GM12878 (cell line): ENCODE results near the gene QRFP. TPM values are rescaled to one million over a fixed set of nuclear protein-coding genes. Genes with fewer than 3 reads are reported as not detected.

Experiments used
- ATAC-seq: fragments of 200-7000 bp; cut with Tn5 transposase; 3 replicates; pipeline ENCODE4 v1.9.1; 2020; ENCODE audit warnings: mild to moderate bottlenecking, moderate library complexity
- BruUV-seq: library from RNA; stranded (reverse); fragments of 400-500 nt; replicated peaks from 2 replicates; lab custom pipeline; 2021; lab: Mats Ljungman, UMichigan
- CTCF ChIA-PET: fragments of 300-600 bp; sonication (Branson Sonifier 250); formaldehyde crosslinking; extraction: SDS; loops from one replicate; lab custom pipeline; 2021; ENCODE audit warnings: inconsistent platforms; lab: Yijun Ruan, JAX
- POLR2A ChIA-PET: fragments of 350-600 bp; formaldehyde crosslinking; extraction: SDS; loops from one replicate; lab custom pipeline; 2021; ENCODE audit warnings: inconsistent platforms; lab: Charles Lee
- RAD21 ChIA-PET: fragments of 300-600 bp; sonication (Branson Sonifier 250); formaldehyde crosslinking; loops from one replicate; lab custom pipeline; 2023; ENCODE audit warnings: antibody characterized with exemption; ENCODE audit not compliant: unreplicated experiment; lab: Charles Lee
- SMC1A ChIA-PET: fragments of 300-600 bp; sonication (Branson Sonifier 250); formaldehyde crosslinking; loops from one replicate; lab custom pipeline; 2023; ENCODE audit not compliant: unreplicated experiment, uncharacterized antibody; lab: Charles Lee
- DNase-seq: peaks from one replicate; pipeline ENCODE4 v3.0.0-alpha.2; 2011; ENCODE audit warnings: low read depth, low spot score
- FAIRE-seq: peaks from 3 replicates; lab custom pipeline; 2011; peaks lifted over from hg19 to GRCh38; lab: Jason Lieb, UNC
- H2AFZ ChIP-seq: 2 replicates; pipeline ENCODE4 v1.6.0; 2011; ENCODE audit warnings: low read depth, low read length, control low read depth; ENCODE audit not compliant: control insufficient read depth
- H3K27ac ChIP-seq: 2 replicates; pipeline ENCODE4 v1.5.1; 2011; ENCODE audit warnings: control low read depth; ENCODE audit not compliant: control insufficient read depth, insufficient read depth
- H3K27me3 ChIP-seq, 2 experiments: replicated peaks in 1 of 2; 2 replicates each; pipeline versions ENCODE4 v1.6.0 to v1.6.1; 2011; ENCODE audit warnings: low read length in 1 of 2; ENCODE audit not compliant: control insufficient read depth in 2 of 2, insufficient read depth in 2 of 2
- H3K36me3 ChIP-seq, 2 experiments: 2 replicates each; pipeline ENCODE4 v1.5.1; 2011; ENCODE audit warnings: low read length in 1 of 2; ENCODE audit not compliant: control insufficient read depth in 2 of 2, insufficient read depth in 2 of 2
- H3K4me1 ChIP-seq: 2 replicates; pipeline ENCODE4 v1.6.1; 2011; ENCODE audit warnings: mild to moderate bottlenecking, low read length, moderate library complexity, mixed read lengths; ENCODE audit not compliant: control insufficient read depth, insufficient read depth
- H3K4me2 ChIP-seq: 2 replicates; pipeline ENCODE4 v1.6.0; 2011; ENCODE audit warnings: control low read depth; ENCODE audit not compliant: control insufficient read depth, insufficient read depth
- H3K4me3 ChIP-seq: fragments of 200-600 bp; sonication (generic); 2 replicates; pipeline ENCODE4 v1.5.1; 2016
- H3K79me2 ChIP-seq: 2 replicates; pipeline ENCODE4 v1.6.0; 2011; ENCODE audit warnings: low read length; ENCODE audit not compliant: control insufficient read depth, insufficient read depth
- H3K9ac ChIP-seq: 2 replicates; pipeline ENCODE4 v1.8.0; 2011; ENCODE audit warnings: low read length, control low read depth, mixed read lengths; ENCODE audit not compliant: control insufficient read depth, insufficient read depth
- H3K9me3 ChIP-seq: replicated peaks from 3 replicates; pipeline ENCODE4 v1.5.1; 2011; ENCODE audit warnings: mild to moderate bottlenecking, low read length; ENCODE audit not compliant: control insufficient read depth, insufficient read depth
- H4K20me1 ChIP-seq: 2 replicates; pipeline ENCODE4 v1.6.0; 2011; ENCODE audit not compliant: control insufficient read depth, insufficient read depth
- BCLAF1 ChIP-seq: fragments of 450-650 bp; IDR thresholded peaks from 2 replicates; pipeline ENCODE4 v1.6.1; 2017; ENCODE audit warnings: antibody characterized with exemption, mild to moderate bottlenecking, moderate library complexity
- EP300 ChIP-seq, 2 experiments: fragments of 150-350 bp in 1 of 2; IDR thresholded peaks; 2 replicates each; pipeline ENCODE4 v1.6.1; 2011 to 2012; ENCODE audit warnings: low read depth in 2 of 2, low read length in 2 of 2, borderline replicate concordance in 1 of 2, improper control_type of control experiment in 1 of 2, inconsistent platforms in 1 of 2; ENCODE audit not compliant: control insufficient read depth in 1 of 2
- FOXK2 ChIP-seq: fragments of 450-650 bp; IDR thresholded peaks from 2 replicates; pipeline ENCODE4 v1.6.1; 2017; ENCODE audit warnings: mild to moderate bottlenecking, moderate library complexity
- GATAD2B ChIP-seq: fragments of 450-650 bp; conservative IDR thresholded peaks from 2 replicates; pipeline ENCODE4 v1.6.1; 2017; ENCODE audit warnings: low read depth, mild to moderate bottlenecking, moderate library complexity
- HDAC2 ChIP-seq: fragments of 200-600 bp; sonication (generic); IDR thresholded peaks from 2 replicates; pipeline ENCODE4 v1.6.1; 2017
- MLLT1 ChIP-seq: fragments of 450-650 bp; IDR thresholded peaks from 2 replicates; pipeline ENCODE4 v1.6.1; 2016; ENCODE audit warnings: mild to moderate bottlenecking
- MYB ChIP-seq: fragments of 150-350 bp; IDR thresholded peaks from 2 replicates; pipeline ENCODE4 v1.6.1; 2014; ENCODE audit warnings: mild to moderate bottlenecking, low read depth, low read length, borderline replicate concordance
- RBBP5 ChIP-seq: fragments of 200-600 bp; sonication (generic); conservative IDR thresholded peaks from 2 replicates; pipeline ENCODE4 v1.6.1; 2016
- RELA ChIP-seq: fragments of 450-650 bp; IDR thresholded peaks from 2 replicates; pipeline ENCODE4 v1.8.0; 2014; ENCODE audit warnings: borderline replicate concordance; ENCODE audit not compliant: partially characterized antibody
- STAT1 ChIP-seq: fragments of 450-650 bp; conservative IDR thresholded peaks from 2 replicates; pipeline ENCODE4 v1.6.1; 2014; ENCODE audit warnings: antibody characterized with exemption, mild to moderate bottlenecking
- ZZZ3 ChIP-seq: IDR thresholded peaks from 2 replicates; pipeline ENCODE4 v1.6.1; 2011; ENCODE audit warnings: low read depth; ENCODE audit not compliant: control insufficient read depth, insufficient read length
- WGBS: methylation state at CpG from one replicate; pipeline ENCODE4 v1.1.6; 2016; ENCODE audit warnings: low lambda C conversion rate; ENCODE audit not compliant: insufficient replicate concordance, insufficient coverage; ENCODE audit errors: missing lambda C conversion rate; 5-methylcytosine and 5-hydroxymethylcytosine counted together
- in situ Hi-C: fragments of 300-500 bp; cut with MboI; formaldehyde crosslinking; loops from 9 replicates; pipeline ENCODE4 v1.14.3; 2018; ENCODE audit warnings: mixed read lengths
- intact Hi-C: fragments of 100-400 bp; cut with micrococcal nuclease; formaldehyde crosslinking; loops from one replicate; pipeline ENCODE4 v1.14.2; 2022; ENCODE audit not compliant: unreplicated experiment
- polyA plus RNA-seq, 11 experiments: library from polyadenylated mRNA; depleted of rRNA in 4 of 11; unstranded in 6 of 11; stranded (reverse) in 5 of 11; fragments of >200 nt; fragmentation: Nextera tagmentation in 4 of 11; fragmentation: Illumina TruSeq in 1 of 11; extraction: Ambion mirVana in 4 of 11; extraction: Trizol in 1 of 11; gene quantifications; 1 replicate in 1 of 11; 2 replicates in 10 of 11; pipeline versions ENCODE4 v1.2.1 to v1.2.3, GENCODE V29; 2011 to 2016; ENCODE audit warnings: inconsistent platforms in 2 of 11, missing spikeins in 2 of 11, low read depth in 1 of 11
- total RNA-seq, 4 experiments: library from RNA; depleted of rRNA in 3 of 4; stranded (reverse); fragments of >200 nt in 3 of 4; fragmentation: Illumina TruSeq in 1 of 4; extraction: Trizol in 1 of 4; gene quantifications; 2 replicates each; pipeline versions ENCODE4 v1.2.1 to v1.2.3, GENCODE V29; 2013 to 2021

QRFP gene
- total and polyA plus RNA-seq, 10 of the 15 experiments (the other 5 are each of a cell fraction or from before 2014, with no cell fraction given), result not detected

GRCh38 chr9:130901498-130902203, 5.0 kb upstream of the QRFP start:
- Histone ChIP-seq H3K27me3 (no peaks in the 10 kb centered on the region; a peak in 2 of 4 replicates), H3K4me3 (no peak overlapping the region), H3K36me3 (no peaks in the 10 kb centered on the region), H3K9ac (no peak overlapping the region), H3K4me2 (no peak overlapping the region), H4K20me1 (no peaks in the 10 kb centered on the region), H3K4me1 (no peaks in the 10 kb centered on the region), H3K9me3 (no peaks in the 10 kb centered on the region), H2AFZ (no peak overlapping the region), H3K79me2 (no peaks in the 10 kb centered on the region), H3K27ac (no peak overlapping the region)
- POLR2A ChIA-PET, result no interaction called here
- in situ Hi-C loops, result no loop called here
- no peak for TF ChIP-seq GATAD2B
- CTCF ChIA-PET, result no interaction called here
- intact Hi-C loops, result no loop called here
- DNase-seq, result no peak
- ATAC-seq, result no peak
- RAD21 ChIA-PET, result no interaction called here
- BruUV-seq, result no TSS peak
- FAIRE-seq, result no peak
- WGBS, result 44% methylated on average over 16 of the region's 17 CpGs
- SMC1A ChIA-PET, result no interaction called here

GRCh38 chr9:130900701-130901497, 4.3 kb upstream of the QRFP start:
- no peak overlapping the region for H2AFZ ChIP-seq

More at GRCh38 chr9:130900701-130901497, 4.3 kb upstream of the QRFP start:
- no peaks in the 10 kb centered on the region for H3K79me2 ChIP-seq
- no peak overlapping the region for H3K4me3 ChIP-seq
- H4K20me1 ChIP-seq, result no peaks in the 10 kb centered on the region
- RAD21 ChIA-PET, result no interaction called here
- FAIRE-seq (no peak), DNase-seq (no peak), ATAC-seq (no peak)
- H3K4me1 ChIP-seq, result no peaks in the 10 kb centered on the region
- BruUV-seq, result no TSS peak
- 20% methylated on average over 17 of the region's 17 CpGs for WGBS
- no peak for TF ChIP-seq MYB
- no peak for TF ChIP-seq HDAC2
- no peak for TF ChIP-seq RELA
- no peak for TF ChIP-seq BCLAF1
- TF ChIP-seq MLLT1, result no peak
- TF ChIP-seq FOXK2, result no peak
- no peak for TF ChIP-seq EP300 (IDR thresholded peaks at IDR 0.05; ENCODE audit: borderline replicate concordance in 1 of 2, control insufficient read depth in 1 of 2, low read depth in 2 of 2, low read length in 2 of 2)
- TF ChIP-seq STAT1, result no peak
- no peak for TF ChIP-seq RBBP5
- no peak for TF ChIP-seq ZZZ3
- no peaks in the 10 kb centered on the region for H3K36me3 ChIP-seq
- POLR2A ChIA-PET, result no interaction called here
- in situ Hi-C loops (no loop called here), intact Hi-C loops (no loop called here)
- no peak overlapping the region for H3K9ac ChIP-seq
- no peak overlapping the region for H3K27ac ChIP-seq
- SMC1A ChIA-PET, result interaction anchor here (1.4 kb wide), 1 partner anchor 26 kb away, joined by 3 read pairs; no protein-coding TSS in a partner anchor
- CTCF ChIA-PET, result no interaction called here
- H3K4me2 ChIP-seq, result no peak overlapping the region
- no peaks in the 10 kb centered on the region for H3K9me3 ChIP-seq
- no peaks in the 10 kb centered on the region; a peak in 2 of 4 replicates for H3K27me3 ChIP-seq
